Measurements from ENCODE around the gene IGFBP5. TPM values are rescaled to one million over a fixed set of nuclear protein-coding genes. Genes with fewer than 3 reads are reported as not detected.

Gene IGFBP5
- total RNA-seq, 1 donor from 2014 or later = 1,383 TPM

DNA sequence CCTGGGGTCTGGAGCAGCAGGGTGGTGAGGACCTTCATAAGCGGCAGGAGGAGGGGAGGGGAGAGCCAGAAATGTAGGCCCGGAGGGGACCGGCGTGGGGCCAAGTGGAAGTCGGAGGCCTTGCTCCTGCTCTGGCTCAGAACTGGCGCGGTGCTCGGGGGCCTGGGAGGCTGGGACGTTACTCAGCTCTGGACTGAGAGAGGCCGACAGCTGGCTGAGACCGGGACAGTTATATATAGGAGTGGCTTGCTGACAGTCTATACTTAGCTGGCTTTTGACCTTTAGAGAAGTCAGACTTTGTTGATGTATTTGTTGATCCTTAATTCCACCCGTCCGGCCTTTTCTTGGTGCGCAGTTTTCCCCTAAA, 15.7 kb downstream of the IGFBP5 start:
- peaks cover 86% of the 10 kb centered on the region for H3K36me3 Mint-ChIP-seq (ENCODE audit: unreplicated experiment)
- peak overlapping the region; percentile 44 for H3K27ac Mint-ChIP-seq (ENCODE audit: unreplicated experiment)
- no peak for DNase-seq (ENCODE audit: extremely low spot score, unreplicated experiment)
- no peaks in the 10 kb centered on the region for H3K9me3 Mint-ChIP-seq (ENCODE audit: unreplicated experiment)
- H3K27me3 Mint-ChIP-seq (ENCODE audit: unreplicated experiment) = no peaks in the 10 kb centered on the region
- H3K4me1 Mint-ChIP-seq (ENCODE audit: unreplicated experiment) = peaks cover 47% of the 10 kb centered on the region
- no peak overlapping the region for H3K4me3 Mint-ChIP-seq (ENCODE audit: unreplicated experiment)
- TF ChIP-seq, protein P1, sequence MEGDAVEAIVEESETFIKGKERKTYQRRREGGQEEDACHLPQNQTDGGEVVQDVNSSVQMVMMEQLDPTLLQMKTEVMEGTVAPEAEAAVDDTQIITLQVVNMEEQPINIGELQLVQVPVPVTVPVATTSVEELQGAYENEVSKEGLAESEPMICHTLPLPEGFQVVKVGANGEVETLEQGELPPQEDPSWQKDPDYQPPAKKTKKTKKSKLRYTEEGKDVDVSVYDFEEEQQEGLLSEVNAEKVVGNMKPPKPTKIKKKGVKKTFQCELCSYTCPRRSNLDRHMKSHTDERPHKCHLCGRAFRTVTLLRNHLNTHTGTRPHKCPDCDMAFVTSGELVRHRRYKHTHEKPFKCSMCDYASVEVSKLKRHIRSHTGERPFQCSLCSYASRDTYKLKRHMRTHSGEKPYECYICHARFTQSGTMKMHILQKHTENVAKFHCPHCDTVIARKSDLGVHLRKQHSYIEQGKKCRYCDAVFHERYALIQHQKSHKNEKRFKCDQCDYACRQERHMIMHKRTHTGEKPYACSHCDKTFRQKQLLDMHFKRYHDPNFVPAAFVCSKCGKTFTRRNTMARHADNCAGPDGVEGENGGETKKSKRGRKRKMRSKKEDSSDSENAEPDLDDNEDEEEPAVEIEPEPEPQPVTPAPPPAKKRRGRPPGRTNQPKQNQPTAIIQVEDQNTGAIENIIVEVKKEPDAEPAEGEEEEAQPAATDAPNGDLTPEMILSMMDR (IDR thresholded peaks at IDR 0.05) = no peak

DNA sequence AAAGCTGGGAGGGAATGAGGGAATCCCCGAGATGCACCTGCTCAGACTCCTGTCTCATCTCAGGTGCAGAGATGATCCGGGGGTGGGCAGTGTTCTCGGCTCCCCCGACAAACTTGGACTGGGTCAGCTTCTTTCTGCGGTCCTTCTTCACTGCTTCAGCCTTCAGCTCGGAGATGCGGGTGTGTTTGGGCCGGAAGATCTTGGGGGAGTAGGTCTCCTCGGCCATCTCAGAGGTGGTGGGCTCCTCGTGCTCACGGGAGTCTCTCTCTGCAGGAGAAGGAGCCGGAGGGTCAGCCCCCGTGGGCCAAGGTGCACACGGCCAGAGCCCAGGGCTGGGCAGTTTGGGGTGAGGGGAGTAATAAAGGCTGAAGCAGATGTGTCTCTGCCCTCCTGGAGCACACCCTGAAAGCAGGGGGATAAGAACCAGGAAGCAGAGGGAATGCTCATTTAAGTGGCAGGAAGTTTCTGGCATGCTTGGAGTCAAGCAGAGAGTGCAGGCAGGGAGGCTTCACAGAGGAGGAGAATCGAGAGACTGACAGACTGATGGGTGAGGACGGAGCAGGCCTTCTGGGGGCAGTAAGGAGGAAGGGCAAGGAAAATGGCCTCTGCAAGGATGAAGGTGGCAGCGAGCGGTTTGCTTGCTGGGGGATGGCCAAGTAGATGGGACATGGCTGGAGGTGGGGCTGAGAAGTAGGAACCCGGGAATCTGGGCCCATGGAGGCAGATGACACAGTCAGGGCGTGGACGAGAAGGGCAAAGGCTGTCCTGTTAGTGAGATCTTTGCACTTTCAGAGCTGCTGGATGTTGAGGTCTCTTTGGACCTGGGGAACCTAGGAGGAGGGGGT, 16.3 kb downstream of the IGFBP5 start:
- Mint-ChIP-seq H3K36me3 (ENCODE audit: unreplicated experiment) (peaks cover 86% of the 10 kb centered on the region), H3K27ac (ENCODE audit: unreplicated experiment) (no peak overlapping the region), H3K9me3 (ENCODE audit: unreplicated experiment) (no peaks in the 10 kb centered on the region), H3K27me3 (ENCODE audit: unreplicated experiment) (no peaks in the 10 kb centered on the region), H3K4me1 (ENCODE audit: unreplicated experiment) (peaks cover 41% of the 10 kb centered on the region), H3K4me3 (ENCODE audit: unreplicated experiment) (peak overlapping the region; percentile 29)
- TF ChIP-seq, protein P1 (IDR thresholded peaks at IDR 0.05) = no peak
- no peak for DNase-seq (ENCODE audit: extremely low spot score, unreplicated experiment)

DNA sequence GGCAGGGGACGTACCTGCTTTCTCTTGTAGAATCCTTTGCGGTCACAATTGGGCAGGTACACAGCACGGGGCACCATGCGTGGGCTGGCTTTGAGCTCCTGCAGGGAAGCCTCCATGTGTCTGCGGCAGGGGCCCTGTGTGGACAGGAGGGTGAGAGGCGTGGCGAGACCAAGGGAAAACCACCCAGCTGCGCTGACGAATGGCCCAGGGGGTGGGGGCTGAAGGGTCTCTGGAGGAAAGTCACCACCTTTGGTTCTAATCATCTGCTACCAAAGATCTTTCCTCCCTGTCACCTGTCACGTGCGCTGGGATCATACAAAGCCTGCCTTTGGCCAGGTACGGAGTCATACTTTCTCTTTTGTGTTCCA, 17.3 kb downstream of the IGFBP5 start:
- H3K4me3 Mint-ChIP-seq (ENCODE audit: unreplicated experiment) = no peak overlapping the region
- H3K27me3 Mint-ChIP-seq (ENCODE audit: unreplicated experiment) = no peaks in the 10 kb centered on the region
- H3K36me3 Mint-ChIP-seq (ENCODE audit: unreplicated experiment) = peaks cover 81% of the 10 kb centered on the region
- peaks cover 31% of the 10 kb centered on the region for H3K4me1 Mint-ChIP-seq (ENCODE audit: unreplicated experiment)
- no peak for DNase-seq (ENCODE audit: extremely low spot score, unreplicated experiment)
- TF ChIP-seq, protein P1 (IDR thresholded peaks at IDR 0.05) = no peak
- no peak overlapping the region for H3K27ac Mint-ChIP-seq (ENCODE audit: unreplicated experiment)
- no peaks in the 10 kb centered on the region for H3K9me3 Mint-ChIP-seq (ENCODE audit: unreplicated experiment)

DNA sequence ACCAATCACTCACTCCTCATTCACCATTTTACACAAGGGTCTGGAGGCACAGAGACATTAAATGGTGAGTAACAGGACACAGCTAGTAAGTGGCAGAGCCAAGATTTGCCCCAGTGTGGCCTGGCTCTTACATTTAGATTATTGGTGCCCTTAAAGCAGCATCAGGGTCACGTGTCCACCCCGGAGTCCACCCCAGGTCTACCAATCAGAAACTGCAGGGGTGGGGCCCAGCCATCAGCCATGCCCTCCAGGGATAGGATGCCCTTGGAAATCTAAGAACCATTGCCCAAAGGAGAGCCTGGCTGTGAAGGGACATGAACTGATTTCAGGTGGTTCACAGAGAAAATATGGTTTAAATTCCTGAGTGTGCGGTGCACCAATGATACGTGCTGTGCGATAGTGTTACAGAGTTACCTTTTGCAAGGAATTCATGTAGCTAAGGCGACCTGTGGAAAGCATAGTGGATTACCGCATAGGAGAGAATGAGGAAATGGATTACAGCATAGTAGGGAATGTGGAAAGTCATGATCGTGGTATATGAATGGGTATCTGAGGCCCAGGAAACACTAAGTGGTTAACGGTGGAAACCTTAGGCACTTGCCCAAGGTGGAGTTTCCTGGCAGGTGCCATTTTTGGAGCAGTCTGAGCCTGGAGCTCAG, 17.8 kb downstream of the IGFBP5 start:
- TF ChIP-seq, protein P1 (IDR thresholded peaks at IDR 0.05) = no peak
- H3K27me3 Mint-ChIP-seq (ENCODE audit: unreplicated experiment) = no peaks in the 10 kb centered on the region
- no peak for DNase-seq (ENCODE audit: extremely low spot score, unreplicated experiment)
- no peak overlapping the region for H3K4me3 Mint-ChIP-seq (ENCODE audit: unreplicated experiment)
- H3K36me3 Mint-ChIP-seq (ENCODE audit: unreplicated experiment) = peaks cover 78% of the 10 kb centered on the region
- H3K27ac Mint-ChIP-seq (ENCODE audit: unreplicated experiment) = no peak overlapping the region
- H3K9me3 Mint-ChIP-seq (ENCODE audit: unreplicated experiment) = no peaks in the 10 kb centered on the region
- H3K4me1 Mint-ChIP-seq (ENCODE audit: unreplicated experiment) = peaks cover 29% of the 10 kb centered on the region

DNA sequence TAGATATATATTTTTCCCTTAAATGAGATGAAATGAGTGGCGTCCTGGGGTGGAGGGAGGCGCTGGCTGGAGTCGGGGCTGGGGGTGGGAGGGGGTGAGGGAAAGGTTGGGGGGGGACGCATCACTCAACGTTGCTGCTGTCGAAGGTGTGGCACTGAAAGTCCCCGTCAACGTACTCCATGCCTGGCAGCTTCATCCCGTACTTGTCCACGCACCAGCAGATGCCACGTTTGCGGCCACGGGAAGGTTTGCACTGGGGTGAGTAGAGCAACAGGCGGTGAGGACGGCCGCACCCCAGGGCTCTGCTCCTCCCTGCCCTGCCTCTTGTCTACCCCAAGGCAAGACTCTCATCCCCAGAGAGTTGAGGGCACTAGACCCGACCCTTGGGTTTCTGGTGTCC, 18.7 kb downstream of the IGFBP5 start:
- Mint-ChIP-seq H3K9me3 (ENCODE audit: unreplicated experiment) (no peaks in the 10 kb centered on the region), H3K4me3 (ENCODE audit: unreplicated experiment) (no peak overlapping the region), H3K36me3 (ENCODE audit: unreplicated experiment) (peaks cover 69% of the 10 kb centered on the region), H3K27me3 (ENCODE audit: unreplicated experiment) (no peaks in the 10 kb centered on the region), H3K27ac (ENCODE audit: unreplicated experiment) (no peak overlapping the region), H3K4me1 (ENCODE audit: unreplicated experiment) (peaks cover 19% of the 10 kb centered on the region)
- TF ChIP-seq, protein P1 (IDR thresholded peaks at IDR 0.05) = no peak
- no peak for DNase-seq (ENCODE audit: extremely low spot score, unreplicated experiment)

Data from osteocyte (in vitro differentiated cells).